A673 (cell line): ENCODE data around the gene ARMH3. TPM values are rescaled to one million over a fixed set of nuclear protein-coding genes. Genes with fewer than 3 reads are reported as not detected.

ENCODE experiments used
- BruUV-seq: library from RNA; stranded (reverse); fragments of 400-500 nt; replicated peaks from 2 replicates; lab custom pipeline; 2021; lab: Mats Ljungman, UMichigan
- CTCF ChIA-PET: fragments of 300-600 bp; sonication (Branson Sonifier 250); formaldehyde crosslinking; loops from one replicate; lab custom pipeline; 2022; ENCODE audit warnings: antibody characterized with exemption; lab: Charles Lee
- POLR2A ChIA-PET: fragments of 300-600 bp; sonication (Branson Sonifier 250); formaldehyde crosslinking; loops from one replicate; lab custom pipeline; 2022; ENCODE audit warnings: antibody characterized with exemption; ENCODE audit not compliant: low non-redundant PET; lab: Charles Lee
- DNase-seq: peaks from one replicate; pipeline ENCODE4 v3.0.0-alpha.2; 2015; ENCODE audit warnings: low spot score
- H3K27ac ChIP-seq: fragments of 200-600 bp; sonication (generic); 2 replicates; pipeline ENCODE4 v1.5.1; 2016; ENCODE audit warnings: mixed run types, low read depth, mild to moderate bottlenecking, mixed read lengths, antibody characterized with exemption, low read length; ENCODE audit not compliant: poor library complexity, severe bottlenecking
- H3K27me3 ChIP-seq: fragments of 200-600 bp; sonication (generic); replicated peaks from 2 replicates; pipeline ENCODE4 v1.6.1; 2017; ENCODE audit warnings: mixed run types, low read depth, mild to moderate bottlenecking, mixed read lengths, antibody characterized with exemption, low read length; ENCODE audit not compliant: insufficient read depth, poor library complexity
- H3K36me3 ChIP-seq: fragments of 200-600 bp; sonication (generic); 2 replicates; pipeline ENCODE4 v1.6.1; 2016; ENCODE audit warnings: mixed run types, mild to moderate bottlenecking, mixed read lengths, antibody characterized with exemption, low read length; ENCODE audit not compliant: insufficient read depth, poor library complexity, severe bottlenecking
- H3K4me1 ChIP-seq: fragments of 200-600 bp; sonication (generic); 2 replicates; pipeline ENCODE4 v1.6.1; 2017; ENCODE audit warnings: mixed run types, mild to moderate bottlenecking, mixed read lengths, antibody characterized with exemption, low read length; ENCODE audit not compliant: insufficient read depth, poor library complexity, severe bottlenecking
- H3K4me3 ChIP-seq: fragments of 200-600 bp; sonication (generic); 2 replicates; pipeline ENCODE4 v1.5.1; 2016; ENCODE audit warnings: low read depth, mixed run types, mild to moderate bottlenecking, mixed read lengths, low read length; ENCODE audit not compliant: poor library complexity, severe bottlenecking
- H3K9me3 ChIP-seq: fragments of 200-600 bp; sonication (generic); 2 replicates; pipeline ENCODE4 v1.6.1; 2016; ENCODE audit warnings: mixed run types, low read depth, mild to moderate bottlenecking, mixed read lengths, antibody characterized with exemption, low read length; ENCODE audit not compliant: poor library complexity, severe bottlenecking
- CTCF ChIP-seq: fragments of 300-800, 200-600 bp; sonication (generic); conservative IDR thresholded peaks from 2 replicates; pipeline ENCODE4 v1.5.1; 2017; ENCODE audit warnings: low read depth, mild to moderate bottlenecking, antibody characterized with exemption, low read length, moderate library complexity, mixed read lengths
- EZH2 ChIP-seq: fragments of 200-600 bp; sonication (generic); IDR thresholded peaks from 2 replicates; pipeline ENCODE4 v1.6.1; 2017; ENCODE audit warnings: borderline replicate concordance, low read depth, mild to moderate bottlenecking, mixed read lengths, antibody characterized with exemption, low read length; ENCODE audit not compliant: poor library complexity, severe bottlenecking
- intact Hi-C: fragments of 100-400 bp; cut with micrococcal nuclease; formaldehyde crosslinking; loops from one replicate; pipeline ENCODE4 v1.10.0; 2022; ENCODE audit not compliant: unreplicated experiment
- total RNA-seq: library from RNA; stranded (reverse); gene quantifications from 2 replicates; pipeline ENCODE4 v1.2.3, GENCODE V29; 2021

The ARMH3 gene
- total RNA-seq, 1 experiment from 2014 or later, result 17.8 TPM

- Histone ChIP-seq H3K4me3 (no peak overlapping the region), H3K27ac (no peak overlapping the region), H3K4me1 (peaks cover 3% of the 10 kb centered on the region), H3K9me3 (no peaks in the 10 kb centered on the region), H3K27me3 (no peaks in the 10 kb centered on the region), H3K36me3 (no peaks in the 10 kb centered on the region)
- intact Hi-C loops, result no loop called here
- ChIA-PET POLR2A (no interaction called here), CTCF (interaction anchor here (1.1 kb wide), 1 partner anchor 8 kb away, joined by 4 read pairs; no protein-coding TSS in a partner anchor)
- TF ChIP-seq EZH2, result no peak
- TF ChIP-seq CTCF, result no peak
- DNase-seq, result no peak
- no TSS peak for BruUV-seq
Measured at GRCh38 chr10:101897633-101898032, 158.3 kb downstream of the ARMH3 start.

- DNase-seq, result no peak
- Histone ChIP-seq H3K4me1 (no peaks in the 10 kb centered on the region), H3K9me3 (no peaks in the 10 kb centered on the region), H3K4me3 (no peak overlapping the region), H3K36me3 (no peaks in the 10 kb centered on the region), H3K27me3 (no peaks in the 10 kb centered on the region), H3K27ac (no peak overlapping the region)
- BruUV-seq, result no TSS peak
- intact Hi-C loops, result no loop called here
- TF ChIP-seq CTCF, result no peak
- no peak for TF ChIP-seq EZH2
- ChIA-PET POLR2A (no interaction called here), CTCF (no interaction called here)
Measured at GRCh38 chr10:101896225-101896877, 159.6 kb downstream of the ARMH3 start.

GRCh38 chr10:101895781-101896180 lies 160.2 kb downstream of the ARMH3 start:
- no peaks in the 10 kb centered on the region for H3K36me3 ChIP-seq
- CTCF ChIA-PET, result no interaction called here
- H3K27me3 ChIP-seq, result no peaks in the 10 kb centered on the region
- H3K4me3 ChIP-seq, result no peak overlapping the region
- POLR2A ChIA-PET, result no interaction called here
- H3K27ac ChIP-seq, result no peak overlapping the region
- no peaks in the 10 kb centered on the region for H3K4me1 ChIP-seq
- no peaks in the 10 kb centered on the region for H3K9me3 ChIP-seq
- no peak for DNase-seq
- intact Hi-C loops, result no loop called here
- no TSS peak for BruUV-seq
- TF ChIP-seq CTCF (no peak), EZH2 (no peak)
